ENCODE results near the gene SLC9B2.

GRCh38 chr4:103095080-103095479 is 18.5 kb upstream of the SLC9B2 start:
- TF ChIP-seq HOXA7 (CRISPR knock-in tag; IDR thresholded peaks at IDR 0.05): no peak
- TF ChIP-seq CTCF (IDR thresholded peaks at IDR 0.05): no peak
- no peak for TF ChIP-seq CHD4 (IDR thresholded peaks at IDR 0.05; ENCODE audit: borderline replicate concordance)
- TF ChIP-seq FOXS1 (CRISPR knock-in tag; IDR thresholded peaks at IDR 0.05): no peak
- TF ChIP-seq POLR2A (IDR thresholded peaks at IDR 0.05; ENCODE audit: low read length): no peak
- no peak for TF ChIP-seq GATA3 (IDR thresholded peaks at IDR 0.05; ENCODE audit: borderline replicate concordance)
- TF ChIP-seq KDM1A (IDR thresholded peaks at IDR 0.05; ENCODE audit: low read depth): no peak
- TF ChIP-seq ESRRA (IDR thresholded peaks at IDR 0.05; ENCODE audit: borderline replicate concordance, low read length): no peak
- TF ChIP-seq HOXB5 (CRISPR knock-in tag; IDR thresholded peaks at IDR 0.05): no peak
- TF ChIP-seq EHF (CRISPR knock-in tag; IDR thresholded peaks at IDR 0.05): no peak
- no peak for TF ChIP-seq CEBPB (IDR thresholded peaks at IDR 0.05)
- TF ChIP-seq, protein P1, sequence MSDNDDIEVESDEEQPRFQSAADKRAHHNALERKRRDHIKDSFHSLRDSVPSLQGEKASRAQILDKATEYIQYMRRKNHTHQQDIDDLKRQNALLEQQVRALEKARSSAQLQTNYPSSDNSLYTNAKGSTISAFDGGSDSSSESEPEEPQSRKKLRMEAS (IDR thresholded peaks at IDR 0.05): no peak
- no peak for TF ChIP-seq BHLHE40 (IDR thresholded peaks at IDR 0.05; ENCODE audit: low read depth, low read length)
